Measurements from ENCODE around the gene TK1. TPM values are rescaled to one million over a fixed set of nuclear protein-coding genes. Genes with fewer than 3 reads are reported as not detected.

The TK1 gene
- total RNA-seq, 1 donor from 2014 or later, result 41.2 TPM

- Mint-ChIP-seq H3K4me1 (ENCODE audit: unreplicated experiment) (peaks cover 4% of the 10 kb centered on the region), H3K36me3 (no peaks in the 10 kb centered on the region), H3K9me3 (no peaks in the 10 kb centered on the region), H3K27me3 (peaks cover 40% of the 10 kb centered on the region), H3K27ac (no peak overlapping the region), H3K4me3 (peak overlapping the region; percentile 52)
- no peak for DNase-seq (ENCODE audit: extremely low spot score, unreplicated experiment)
- no peak for TF ChIP-seq CTCF (conservative IDR thresholded peaks at IDR 0.05)
These were observed 45.4 kb upstream of the TK1 start for GRCh38 chr17:78231991-78232858.

GRCh38 chr17:78230996-78231935, 44.4 kb upstream of the TK1 start, which contains the start of gene TMEM235:
Gene TMEM235, plus strand, starts transcription at chr17:78231631. Its CDS starts 393 bp downstream, at chr17:78232024.
- DNase-seq (ENCODE audit: extremely low spot score, unreplicated experiment), result no peak
- no peak within 1 kb of the TSS for H3K27ac Mint-ChIP-seq

GRCh38 chr17:78230252-78230962, 43.6 kb upstream of the TK1 start:
- Mint-ChIP-seq H3K36me3 (no peaks in the 10 kb centered on the region), H3K4me3 (peak overlapping the region; percentile 36), H3K9me3 (no peaks in the 10 kb centered on the region), H3K4me1 (ENCODE audit: unreplicated experiment) (peaks cover 4% of the 10 kb centered on the region), H3K27me3 (peaks cover 40% of the 10 kb centered on the region), H3K27ac (no peak overlapping the region)
- TF ChIP-seq CTCF (conservative IDR thresholded peaks at IDR 0.05), result no peak
- no peak for DNase-seq (ENCODE audit: extremely low spot score, unreplicated experiment)

More at GRCh38 chr17:78230996-78231935, 44.4 kb upstream of the TK1 start, which contains the start of gene TMEM235:
- Mint-ChIP-seq H3K4me1 (ENCODE audit: unreplicated experiment) (peaks cover 4% of the 10 kb centered on the region), H3K4me3 (peak within 1 kb of the TSS; percentile 36), H3K9me3 (no peaks in the 10 kb centered on the region), H3K36me3 (no peaks in the 10 kb centered on the region), H3K27me3 (peaks cover 40% of the 10 kb centered on the region)
- TF ChIP-seq CTCF (conservative IDR thresholded peaks at IDR 0.05), result no peak

GRCh38 chr17:78228176-78228575, 41.3 kb upstream of the TK1 start:
- Mint-ChIP-seq H3K27me3 (peaks cover 35% of the 10 kb centered on the region), H3K9me3 (no peaks in the 10 kb centered on the region), H3K4me3 (no peak overlapping the region), H3K36me3 (no peaks in the 10 kb centered on the region), H3K4me1 (ENCODE audit: unreplicated experiment) (peaks cover 14% of the 10 kb centered on the region), H3K27ac (no peak overlapping the region)
- TF ChIP-seq CTCF (conservative IDR thresholded peaks at IDR 0.05), result no peak
- no peak for DNase-seq (ENCODE audit: extremely low spot score, unreplicated experiment)

- H3K27me3 Mint-ChIP-seq, result peaks cover 28% of the 10 kb centered on the region
These were observed 40.6 kb upstream of the TK1 start for GRCh38 chr17:78227455-78227916.

More at GRCh38 chr17:78227455-78227916, 40.6 kb upstream of the TK1 start:
- no peaks in the 10 kb centered on the region for H3K36me3 Mint-ChIP-seq
- no peaks in the 10 kb centered on the region for H3K9me3 Mint-ChIP-seq
- H3K4me3 Mint-ChIP-seq, result no peak overlapping the region
- no peak overlapping the region for H3K27ac Mint-ChIP-seq
- peaks cover 14% of the 10 kb centered on the region for H3K4me1 Mint-ChIP-seq (ENCODE audit: unreplicated experiment)
- no peak for DNase-seq (ENCODE audit: extremely low spot score, unreplicated experiment)
- no peak for TF ChIP-seq CTCF (conservative IDR thresholded peaks at IDR 0.05)
